Fibroblast of skin of right biceps (primary cell): ENCODE data around the gene INHBB.
"Not testable (repeated sequence)": the region's sequence is repeated elsewhere in the genome, so short reads cannot be mapped to it uniquely, and the experiment has no call there.

ENCODE experiments used
- DNase-seq: peaks from one replicate; pipeline ENCODE4 v3.0.0-alpha.2; 2013

INHBB gene

GRCh38 chr2:120346026-120346666 is at the start of gene INHBB:
TSS of gene INHBB (plus strand) at chr2:120346136. CDS start at chr2:120346189, 53 bp downstream.
- DNase-seq = no peak

GRCh38 chr2:120298173-120298835 is 47.6 kb upstream of the INHBB start:
- DNase-seq = peak; percentile 59

GRCh38 chr2:120299004-120299403 is 46.9 kb upstream of the INHBB start:
- no peak for DNase-seq

GRCh38 chr2:120299561-120299960 is 46.4 kb upstream of the INHBB start:
- DNase-seq = no peak

GRCh38 chr2:120300385-120300784 is 45.6 kb upstream of the INHBB start:
- no peak for DNase-seq

GRCh38 chr2:120301284-120301683 is 44.7 kb upstream of the INHBB start:
- DNase-seq = no peak

GRCh38 chr2:120302301-120302700 is 43.6 kb upstream of the INHBB start:
- DNase-seq = no peak

GRCh38 chr2:120303177-120303576 is 42.8 kb upstream of the INHBB start:
- no peak for DNase-seq

- DNase-seq = no peak
Observed at GRCh38 chr2:120305296-120305695, 40.6 kb upstream of the INHBB start.

- no peak for DNase-seq
Observed at GRCh38 chr2:120305937-120306490, 39.9 kb upstream of the INHBB start.

GRCh38 chr2:120307482-120307881 is 38.5 kb upstream of the INHBB start:
- no peak for DNase-seq

GRCh38 chr2:120308038-120308910 is 37.7 kb upstream of the INHBB start:
- no peak for DNase-seq

- no peak for DNase-seq
Observed at GRCh38 chr2:120310136-120310535, 35.8 kb upstream of the INHBB start.

GRCh38 chr2:120310841-120311240 is 35.1 kb upstream of the INHBB start:
- DNase-seq = not testable (repeated sequence)

- DNase-seq = no peak
Observed at GRCh38 chr2:120312076-120312475, 33.9 kb upstream of the INHBB start.

- peak; percentile 78 for DNase-seq
Observed at GRCh38 chr2:120312860-120313694, 32.9 kb upstream of the INHBB start.

- no peak for DNase-seq
Observed at GRCh38 chr2:120313695-120314615, 32.0 kb upstream of the INHBB start.

- no peak for DNase-seq
Observed at GRCh38 chr2:120314690-120315366, 31.1 kb upstream of the INHBB start.

- no peak for DNase-seq
Observed at GRCh38 chr2:120315367-120316033, 30.4 kb upstream of the INHBB start.

GRCh38 chr2:120316071-120316470 is 29.9 kb upstream of the INHBB start:
- no peak for DNase-seq
